Activated B cell treated with CpG ODN at 0.5 μM for 24 hours (primary cell): ENCODE results near the gene TRIM17. TPM values are rescaled to one million over a fixed set of nuclear protein-coding genes. Genes with fewer than 3 reads are reported as not detected.

Source experiments
- ATAC-seq: fragments of 200-7000 bp; cut with Tn5 transposase; one replicate; pipeline ENCODE4 v1.10.0; 2021; ENCODE audit warnings: low read depth, mild to moderate bottlenecking, moderate library complexity
- CTCF ChIA-PET: fragments of 350-600 bp; sonication (Branson Sonifier 250); formaldehyde crosslinking; loops from one replicate; lab custom pipeline; 2021; ENCODE audit warnings: antibody characterized with exemption; lab: Charles Lee
- POLR2A ChIA-PET: fragments of 350-600 bp; sonication (Branson Sonifier 250); formaldehyde crosslinking; loops from one replicate; lab custom pipeline; 2021; ENCODE audit warnings: antibody characterized with exemption; lab: Charles Lee
- DNase-seq: peaks from one replicate; pipeline ENCODE4 v3.0.0; 2022
- H3K27ac Mint-ChIP-seq: one replicate; pipeline ENCODE4 v1.8.0; 2020; ENCODE audit warnings: mixed read lengths
- H3K27me3 Mint-ChIP-seq: one replicate; pipeline ENCODE4 v1.8.0; 2021; ENCODE audit warnings: mixed read lengths
- H3K36me3 Mint-ChIP-seq: one replicate; pipeline ENCODE4 v1.8.0; 2021; ENCODE audit warnings: low read depth, mixed read lengths
- H3K4me1 Mint-ChIP-seq: one replicate; pipeline ENCODE4 v1.8.0; 2021; ENCODE audit warnings: mixed read lengths
- H3K4me3 Mint-ChIP-seq: one replicate; pipeline ENCODE4 v1.8.0; 2020; ENCODE audit warnings: mild to moderate bottlenecking, mixed read lengths
- H3K9me3 Mint-ChIP-seq: one replicate; pipeline ENCODE4 v1.8.0; 2020; ENCODE audit warnings: mixed read lengths
- intact Hi-C: fragments of 100-400 bp; cut with micrococcal nuclease; formaldehyde crosslinking; loops from one replicate; pipeline ENCODE4 v1.15.1; 2024
- total RNA-seq: library from RNA; stranded (reverse); gene quantifications from 2 replicates; pipeline ENCODE4 v1.2.3, GENCODE V29; 2022
- TF ChIP-seq, protein P1 (sequence below): fragments of 200-600 bp; IDR thresholded peaks from one replicate; pipeline ENCODE4 v1.8.0; 2022; ENCODE audit warnings: antibody characterized with exemption, mild to moderate bottlenecking

The TRIM17 gene
- total RNA-seq, 1 donor from 2014 or later, result not detected

DNA sequence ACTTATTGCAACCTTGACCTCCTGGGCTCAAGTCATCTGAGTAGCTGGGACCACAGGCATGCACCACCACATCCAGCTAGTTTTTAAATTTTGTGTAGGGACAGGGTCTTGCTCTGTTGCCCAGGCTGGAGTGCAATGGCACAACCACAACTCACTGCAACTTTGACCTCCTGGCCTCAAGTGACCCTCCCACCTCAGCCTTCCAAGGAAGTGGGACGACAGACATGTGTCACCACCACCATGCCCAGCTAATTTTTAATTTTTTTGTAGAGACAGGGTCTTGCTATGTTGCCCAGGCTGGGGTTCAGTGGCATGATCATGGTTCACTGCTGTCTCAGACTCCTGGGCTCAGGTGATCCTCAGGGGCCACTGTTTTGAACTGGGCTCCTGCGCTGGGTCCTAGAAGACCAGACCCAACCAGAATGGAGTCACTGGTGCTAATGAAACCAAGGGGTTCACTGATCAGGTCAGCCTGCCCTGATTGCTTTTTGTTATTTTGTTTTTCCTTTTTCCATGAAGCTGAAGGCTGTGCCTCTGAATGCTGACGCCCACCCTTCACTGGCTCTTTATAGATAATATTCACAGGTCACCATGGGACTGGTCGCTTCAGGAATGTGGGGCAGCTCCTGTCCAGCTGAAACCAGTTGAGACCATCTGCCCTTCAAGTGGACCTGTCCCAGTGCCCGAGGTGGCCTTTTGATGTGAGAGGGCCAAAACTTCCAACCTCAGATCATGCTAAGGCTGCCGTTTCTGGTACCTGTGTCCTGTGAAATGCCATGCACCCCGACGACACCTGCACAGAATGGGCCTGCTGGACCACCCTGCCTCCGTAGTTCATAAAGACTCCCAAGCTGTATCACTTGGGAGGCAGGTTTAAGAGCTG is 4.9 kb downstream of the TRIM17 start:
- POLR2A ChIA-PET, result no interaction called here
- no peak overlapping the region for H3K27ac Mint-ChIP-seq
- no peak overlapping the region for H3K4me3 Mint-ChIP-seq
- TF ChIP-seq, protein P1, sequence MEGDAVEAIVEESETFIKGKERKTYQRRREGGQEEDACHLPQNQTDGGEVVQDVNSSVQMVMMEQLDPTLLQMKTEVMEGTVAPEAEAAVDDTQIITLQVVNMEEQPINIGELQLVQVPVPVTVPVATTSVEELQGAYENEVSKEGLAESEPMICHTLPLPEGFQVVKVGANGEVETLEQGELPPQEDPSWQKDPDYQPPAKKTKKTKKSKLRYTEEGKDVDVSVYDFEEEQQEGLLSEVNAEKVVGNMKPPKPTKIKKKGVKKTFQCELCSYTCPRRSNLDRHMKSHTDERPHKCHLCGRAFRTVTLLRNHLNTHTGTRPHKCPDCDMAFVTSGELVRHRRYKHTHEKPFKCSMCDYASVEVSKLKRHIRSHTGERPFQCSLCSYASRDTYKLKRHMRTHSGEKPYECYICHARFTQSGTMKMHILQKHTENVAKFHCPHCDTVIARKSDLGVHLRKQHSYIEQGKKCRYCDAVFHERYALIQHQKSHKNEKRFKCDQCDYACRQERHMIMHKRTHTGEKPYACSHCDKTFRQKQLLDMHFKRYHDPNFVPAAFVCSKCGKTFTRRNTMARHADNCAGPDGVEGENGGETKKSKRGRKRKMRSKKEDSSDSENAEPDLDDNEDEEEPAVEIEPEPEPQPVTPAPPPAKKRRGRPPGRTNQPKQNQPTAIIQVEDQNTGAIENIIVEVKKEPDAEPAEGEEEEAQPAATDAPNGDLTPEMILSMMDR, result no peak
- CTCF ChIA-PET, result no interaction called here
- H3K4me1 Mint-ChIP-seq, result peaks cover 25% of the 10 kb centered on the region
- H3K27me3 Mint-ChIP-seq, result peaks cover 9% of the 10 kb centered on the region
- DNase-seq, result no peak
- H3K9me3 Mint-ChIP-seq, result no peaks in the 10 kb centered on the region
- intact Hi-C loops, result no loop called here
- no peak for ATAC-seq
- H3K36me3 Mint-ChIP-seq, result no peaks in the 10 kb centered on the region

DNA sequence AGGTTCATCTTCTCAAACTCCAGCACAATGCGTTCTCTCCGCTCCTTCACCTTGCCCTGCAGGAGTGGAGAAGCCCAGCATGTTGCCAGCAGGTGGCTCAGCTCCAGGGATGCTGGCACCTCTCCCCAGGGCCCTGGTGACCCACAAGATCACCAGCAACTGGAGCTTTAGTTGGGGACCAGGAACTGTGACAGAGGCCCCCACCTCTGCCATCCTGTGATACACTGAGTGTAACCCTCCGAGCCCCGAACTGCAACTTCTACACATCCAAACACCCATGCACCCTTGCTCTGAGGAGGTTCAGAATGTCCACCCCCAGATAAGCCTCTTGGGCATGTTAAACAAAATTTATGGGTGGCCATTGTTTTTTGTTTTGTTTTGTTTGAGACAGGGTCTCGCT is 5.5 kb downstream of the TRIM17 start:
- no peak overlapping the region for H3K27ac Mint-ChIP-seq
- TF ChIP-seq, protein P1, result no peak

DNA sequence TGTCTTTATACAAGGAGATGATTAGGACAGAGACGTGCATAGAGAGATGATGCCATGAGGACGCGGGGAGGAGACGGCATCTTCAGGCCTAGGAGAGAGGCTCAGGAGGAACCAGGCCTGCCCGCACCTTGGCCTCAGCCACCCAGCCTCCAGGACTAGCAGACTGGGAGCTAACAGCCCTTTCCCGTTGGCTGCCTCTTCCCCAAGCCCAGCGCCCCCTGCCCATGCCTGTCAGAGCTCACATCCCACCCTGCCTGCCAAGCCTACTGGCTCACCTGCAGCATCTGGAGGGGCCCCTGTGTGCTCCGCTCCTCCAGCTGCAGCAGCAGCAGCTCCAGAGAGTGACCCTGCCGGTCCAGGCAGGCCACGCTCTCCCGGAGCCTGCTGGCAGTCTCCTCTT is 6.0 kb downstream of the TRIM17 start:
- no peak for ATAC-seq
- ChIA-PET CTCF (no interaction called here), POLR2A (no interaction called here)
- no peak overlapping the region for H3K4me3 Mint-ChIP-seq
- no peaks in the 10 kb centered on the region for H3K9me3 Mint-ChIP-seq
- peaks cover 6% of the 10 kb centered on the region for H3K27me3 Mint-ChIP-seq
- no peak overlapping the region for H3K27ac Mint-ChIP-seq
- DNase-seq, result no peak
- peaks cover 19% of the 10 kb centered on the region for H3K4me1 Mint-ChIP-seq
- TF ChIP-seq, protein P1, result no peak
- H3K36me3 Mint-ChIP-seq, result no peaks in the 10 kb centered on the region
- intact Hi-C loops, result no loop called here

More for the DNA sequence above, 5.5 kb downstream of the TRIM17 start:
- peaks cover 21% of the 10 kb centered on the region for H3K4me1 Mint-ChIP-seq
- POLR2A ChIA-PET, result no interaction called here
- H3K36me3 Mint-ChIP-seq, result no peaks in the 10 kb centered on the region
- intact Hi-C loops, result no loop called here
- no peaks in the 10 kb centered on the region for H3K9me3 Mint-ChIP-seq
- CTCF ChIA-PET, result no interaction called here
- no peak overlapping the region for H3K4me3 Mint-ChIP-seq
- DNase-seq (no peak), ATAC-seq (no peak)
- peaks cover 9% of the 10 kb centered on the region for H3K27me3 Mint-ChIP-seq

DNA sequence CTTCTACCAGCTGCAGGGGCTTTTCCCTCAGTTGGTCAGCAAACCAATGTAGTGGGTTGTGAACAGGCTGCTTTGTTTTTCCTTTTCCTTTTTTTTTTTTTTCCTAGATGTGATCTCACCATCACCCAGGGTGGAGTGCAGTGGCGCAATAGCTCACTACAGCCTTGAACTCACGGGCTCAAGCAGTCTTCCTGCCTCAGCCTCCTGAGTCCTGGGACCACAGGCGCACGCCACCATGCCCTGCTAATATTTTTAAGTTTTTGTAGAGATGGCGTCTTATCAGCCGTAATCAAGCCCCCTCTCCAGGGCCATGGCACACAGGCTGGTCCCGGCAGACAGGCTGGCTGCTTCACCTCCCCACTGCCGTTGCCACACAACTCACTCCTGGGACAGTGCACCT is 6.6 kb downstream of the TRIM17 start:
- Mint-ChIP-seq H3K9me3 (no peaks in the 10 kb centered on the region), H3K4me3 (no peak overlapping the region), H3K4me1 (peaks cover 21% of the 10 kb centered on the region), H3K36me3 (peaks cover 2% of the 10 kb centered on the region), H3K27me3 (no peaks in the 10 kb centered on the region), H3K27ac (no peak overlapping the region)
- intact Hi-C loops, result no loop called here
- no peak for DNase-seq
- POLR2A ChIA-PET, result interaction anchor here (0.6 to 1.1 kb wide), 2 partner anchors 14 to 20 kb away, joined by 4 to 5 read pairs; no protein-coding TSS in a partner anchor
- CTCF ChIA-PET, result no interaction called here
- ATAC-seq, result no peak
- TF ChIP-seq, protein P1, result no peak
